ENCODE data around the gene TCF15.

- TF ChIP-seq POLR2A (IDR thresholded peaks at IDR 0.05; ENCODE audit: low read length) (no peak), CTCF (IDR thresholded peaks at IDR 0.05) (no peak), RNF2 (IDR thresholded peaks at IDR 0.05; ENCODE audit: borderline replicate concordance, low read depth) (no peak), SMC3 (IDR thresholded peaks at IDR 0.05) (no peak), NFE2L2 (conservative IDR thresholded peaks at IDR 0.05; ENCODE audit: low read length) (no peak)
Measured at GRCh38 chr20:644692-645317, 34.7 kb upstream of the TCF15 start.
